ENCODE measurements around the gene MKS1. TPM values are rescaled to one million over a fixed set of nuclear protein-coding genes. Genes with fewer than 3 reads are reported as not detected.

MKS1 gene
- total and polyA plus RNA-seq, 2 of the 8 experiments (the other 6 are each of a cell fraction or from before 2014, with no cell fraction given) = 12.0 to 21.7 TPM

GRCh38 chr17:58193641-58194255, 25.3 kb downstream of the MKS1 start:
- no peak overlapping the region for H3K4me2 ChIP-seq (ENCODE audit: insufficient read depth in 1 of 2, low read depth in 2 of 2, low read length in 2 of 2)
- H3K14ac ChIP-seq (ENCODE audit: insufficient read length) = no peak overlapping the region
- no peak overlapping the region for H3K27ac ChIP-seq (ENCODE audit: low read depth, low read length)
- no peak overlapping the region for H3K9ac ChIP-seq (replicated peaks in 1 of 4; ENCODE audit: extremely low read depth in 1 of 4, low read depth in 3 of 4, low read length in 3 of 4)
- H2BK5ac ChIP-seq (ENCODE audit: low read depth, low read length) = no peak overlapping the region
- H3K36me3 ChIP-seq (ENCODE audit: control insufficient read depth in 2 of 4, insufficient read depth in 4 of 4, low read length in 3 of 4) = no peaks in the 10 kb centered on the region
- DNase-seq (ENCODE audit: low read depth in 1 of 2, low spot score in 2 of 2) = peak in 1 of 2 experiments; percentile 78
- no peak overlapping the region for H3K56ac ChIP-seq (replicated peaks; ENCODE audit: insufficient read length, low read depth, low read length)
- no peak overlapping the region for H4K8ac ChIP-seq (ENCODE audit: extremely low read depth, insufficient read depth, low read length)
- H3K23me2 ChIP-seq (ENCODE audit: low read depth, low read length) = no peaks in the 10 kb centered on the region; the same call in 1 of the 2 replicates
- H2BK20ac ChIP-seq (ENCODE audit: low read length) = no peak overlapping the region
- CTCF ChIA-PET (ENCODE audit: partially characterized antibody) = interaction anchor here (0.7 to 2.1 kb wide), 17 partner anchors 8 to 410 kb away, joined by 3 to 5 read pairs (median 3); no protein-coding TSS in a partner anchor
- H2AFZ ChIP-seq (ENCODE audit: low read length) = no peak overlapping the region
- no peak overlapping the region for H2BK120ac ChIP-seq (replicated peaks; ENCODE audit: low read depth, low read length)
- H2AK5ac ChIP-seq (ENCODE audit: low read depth, low read length) = no peak overlapping the region
- H4K20me1 ChIP-seq (replicated peaks in 1 of 2; ENCODE audit: control insufficient read depth in 1 of 2, insufficient read depth in 2 of 2, low read length in 2 of 2) = no peaks in the 10 kb centered on the region
- peaks cover 0 to 2% (median 2%) of the 10 kb centered on the region in 4 experiments; a peak in 4 of 7 replicates for H3K4me1 ChIP-seq (replicated peaks in 1 of 4; ENCODE audit: control insufficient read depth in 3 of 4, insufficient read depth in 4 of 4, low read length in 3 of 4)
- TF ChIP-seq TCF12 (IDR thresholded peaks at IDR 0.05; ENCODE audit: low read depth, low read length) (no peak), RAD21 (IDR thresholded peaks at IDR 0.05 in 1 of 2, conservative IDR thresholded peaks at IDR 0.05 in 1 of 2; ENCODE audit: low read depth in 2 of 2, low read length in 2 of 2) (peak; percentile 22 to 33; a peak in 3 of 4 replicates), KDM1A (IDR thresholded peaks at IDR 0.05; ENCODE audit: borderline replicate concordance, low read length) (0 out of 2 replicates have a peak, but pooled peaks have one; percentile 33), TAF1 (IDR thresholded peaks at IDR 0.05; ENCODE audit: low read depth, low read length) (no peak), HDAC6 (IDR thresholded peaks at IDR 0.05; ENCODE audit: low read depth, low read length) (no peak), SUZ12 (IDR thresholded peaks at IDR 0.05; ENCODE audit: low read length) (no peak), CTCF (IDR thresholded peaks at IDR 0.05; ENCODE audit: control extremely low read depth in 1 of 3, insufficient read depth in 1 of 3, low read depth in 1 of 3, low read length in 3 of 3) (peak; percentile 36 to 70 (median 59); a peak in 3 of 4 replicates)
- H2BK15ac ChIP-seq (ENCODE audit: low read length) = no peak overlapping the region
- no peaks in the 10 kb centered on the region for H3K27me3 ChIP-seq (replicated peaks in 1 of 4; ENCODE audit: control insufficient read depth in 3 of 4, extremely low read depth in 1 of 4, insufficient read depth in 3 of 4, low read length in 3 of 4)
- 86% methylated on average over 18 of the region's 18 CpGs; no CpG with 5 or more reads in 1 of the 2 experiments for WGBS, 2 experiments (ENCODE audit: extremely low coverage in 1 of 2, insufficient coverage in 1 of 2, insufficient read length in 1 of 2, insufficient replicate concordance in 2 of 2, low coverage in 1 of 2, low lambda C conversion rate in 2 of 2, missing lambda C conversion rate in 1 of 2)
- H2BK12ac ChIP-seq (ENCODE audit: low read depth, low read length) = no peak overlapping the region
- POLR2A ChIA-PET (ENCODE audit: partially characterized antibody) = no interaction called here
- H4K91ac ChIP-seq (replicated peaks; ENCODE audit: insufficient read length, low read length) = no peak overlapping the region
- no peak overlapping the region for H3K18ac ChIP-seq (ENCODE audit: extremely low read depth, low read length)
- H3K4me3 ChIP-seq (ENCODE audit: extremely low read depth in 1 of 4, insufficient read depth in 2 of 4, low read depth in 3 of 4, low read length in 4 of 4) = no peak overlapping the region
- no peak overlapping the region for H3K23ac ChIP-seq (ENCODE audit: insufficient read length)
- FAIRE-seq = no peak
- no peak overlapping the region for H3K4ac ChIP-seq (replicated peaks; ENCODE audit: insufficient read length, low read depth, low read length)
- H3K79me1 ChIP-seq (ENCODE audit: low read depth, low read length) = no peaks in the 10 kb centered on the region
- no peak overlapping the region for H4K5ac ChIP-seq (ENCODE audit: insufficient read length, low read depth, low read length)
- H3K79me2 ChIP-seq (ENCODE audit: control insufficient read depth in 1 of 2, insufficient read depth in 2 of 2, low read length in 2 of 2) = no peaks in the 10 kb centered on the region
- no peaks in the 10 kb centered on the region for H3K9me3 ChIP-seq (ENCODE audit: insufficient read depth in 2 of 2, low read depth in 1 of 2, low read length in 1 of 2)

Measured in H1 (cell line).